Measurements from ENCODE around the gene ADAMTS12. TPM values are rescaled to one million over a fixed set of nuclear protein-coding genes. Genes with fewer than 3 reads are reported as not detected.

The ADAMTS12 gene
- polyA plus RNA-seq, 3 donors = not detected

DNA sequence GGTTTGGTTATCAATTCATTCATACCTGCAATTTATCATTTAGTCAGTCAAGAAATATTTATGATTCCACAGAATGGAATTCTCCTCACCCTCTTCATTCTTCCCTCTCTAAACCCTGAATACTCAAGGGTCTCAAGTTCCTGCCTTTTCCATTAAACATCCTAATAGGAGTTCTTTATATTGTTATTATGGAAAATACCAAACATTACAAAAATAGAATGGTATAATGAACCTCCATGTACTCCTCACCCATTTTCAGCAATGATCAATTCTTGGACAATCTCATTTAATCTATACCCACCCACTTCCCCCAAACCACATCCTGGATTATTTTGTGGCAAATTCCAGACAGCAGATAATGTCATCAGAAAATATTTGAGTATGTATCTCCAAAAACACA lies 74.5 kb downstream of the ADAMTS12 start:
- Histone ChIP-seq H3K4me2 (replicated peaks; ENCODE audit: extremely low read depth, low read length, poor library complexity, severe bottlenecking) (no peak overlapping the region), H2AFZ (ENCODE audit: insufficient read depth, low read depth, low read length, poor library complexity, severe bottlenecking) (no peak overlapping the region), H3K79me2 (ENCODE audit: insufficient read depth, low read length) (no peaks in the 10 kb centered on the region), H3K4me3 (replicated peaks in 1 of 3; ENCODE audit: low read depth in 2 of 3, low read length in 3 of 3) (no peak overlapping the region), H3K27me3 (ENCODE audit: control insufficient read depth in 2 of 2, insufficient read depth in 2 of 2, low read length in 2 of 2) (no peaks in the 10 kb centered on the region), H3K27ac (ENCODE audit: low read depth in 1 of 2, low read length in 2 of 2) (no peak overlapping the region), H4K20me1 (ENCODE audit: insufficient read depth, low read length) (no peaks in the 10 kb centered on the region), H3K9ac (ENCODE audit: insufficient read depth, low read length, poor library complexity, severe bottlenecking) (no peak overlapping the region), H3K9me3 (replicated peaks in 1 of 2; ENCODE audit: control insufficient read depth in 1 of 2, insufficient read depth in 1 of 2, low read length in 2 of 2) (no peaks in the 10 kb centered on the region), H3K36me3 (replicated peaks in 1 of 2; ENCODE audit: control insufficient read depth in 1 of 2, insufficient read depth in 2 of 2, low read length in 2 of 2) (no peaks in the 10 kb centered on the region), H3K4me1 (ENCODE audit: control insufficient read depth in 1 of 2, insufficient read depth in 2 of 2, low read length in 2 of 2) (no peaks in the 10 kb centered on the region)
- TF ChIP-seq, protein P1, sequence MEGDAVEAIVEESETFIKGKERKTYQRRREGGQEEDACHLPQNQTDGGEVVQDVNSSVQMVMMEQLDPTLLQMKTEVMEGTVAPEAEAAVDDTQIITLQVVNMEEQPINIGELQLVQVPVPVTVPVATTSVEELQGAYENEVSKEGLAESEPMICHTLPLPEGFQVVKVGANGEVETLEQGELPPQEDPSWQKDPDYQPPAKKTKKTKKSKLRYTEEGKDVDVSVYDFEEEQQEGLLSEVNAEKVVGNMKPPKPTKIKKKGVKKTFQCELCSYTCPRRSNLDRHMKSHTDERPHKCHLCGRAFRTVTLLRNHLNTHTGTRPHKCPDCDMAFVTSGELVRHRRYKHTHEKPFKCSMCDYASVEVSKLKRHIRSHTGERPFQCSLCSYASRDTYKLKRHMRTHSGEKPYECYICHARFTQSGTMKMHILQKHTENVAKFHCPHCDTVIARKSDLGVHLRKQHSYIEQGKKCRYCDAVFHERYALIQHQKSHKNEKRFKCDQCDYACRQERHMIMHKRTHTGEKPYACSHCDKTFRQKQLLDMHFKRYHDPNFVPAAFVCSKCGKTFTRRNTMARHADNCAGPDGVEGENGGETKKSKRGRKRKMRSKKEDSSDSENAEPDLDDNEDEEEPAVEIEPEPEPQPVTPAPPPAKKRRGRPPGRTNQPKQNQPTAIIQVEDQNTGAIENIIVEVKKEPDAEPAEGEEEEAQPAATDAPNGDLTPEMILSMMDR (IDR thresholded peaks at IDR 0.05) = no peak
- H3K4me1 Mint-ChIP-seq = no peaks in the 10 kb centered on the region
- H3K9me3 Mint-ChIP-seq = peaks cover 0 to 9% (median 0%) of the 10 kb centered on the region in 7 donors
- DNase-seq = no peak
- no peak overlapping the region for H3K4me3 Mint-ChIP-seq
- intact Hi-C loops (cut with micrococcal nuclease) = no loop called here
- peaks cover 0 to 2% (median 0%) of the 10 kb centered on the region in 3 donors for H3K27me3 Mint-ChIP-seq (ENCODE audit: low read depth in 3 of 3)
- no peak overlapping the region for H3K27ac Mint-ChIP-seq
- no peaks in the 10 kb centered on the region for H3K36me3 Mint-ChIP-seq

DNA sequence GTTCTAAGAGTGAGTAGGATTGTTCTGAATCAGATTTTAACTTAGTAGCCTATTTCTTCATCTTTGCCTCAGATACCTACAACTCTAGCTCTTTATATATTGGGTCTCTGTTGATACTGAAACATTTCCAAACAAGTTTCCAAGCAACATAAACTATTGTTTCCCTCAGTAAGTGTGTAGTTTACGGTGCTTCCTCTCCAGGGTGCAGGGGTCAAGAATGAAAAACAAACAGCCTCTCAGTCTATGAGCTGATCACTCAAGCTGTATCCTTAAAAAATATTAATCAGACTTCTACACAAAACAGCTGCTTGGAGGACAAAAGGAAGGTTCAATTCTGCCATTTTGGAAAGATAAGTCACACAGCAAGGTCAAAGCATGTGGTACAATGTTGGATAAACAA lies 75.0 kb downstream of the ADAMTS12 start:
- Histone ChIP-seq H4K20me1 (ENCODE audit: insufficient read depth, low read length) (no peaks in the 10 kb centered on the region), H2AFZ (ENCODE audit: insufficient read depth, low read depth, low read length, poor library complexity, severe bottlenecking) (no peak overlapping the region), H3K4me3 (replicated peaks in 1 of 3; ENCODE audit: low read depth in 2 of 3, low read length in 3 of 3) (no peak overlapping the region), H3K79me2 (ENCODE audit: insufficient read depth, low read length) (no peaks in the 10 kb centered on the region), H3K4me2 (replicated peaks; ENCODE audit: extremely low read depth, low read length, poor library complexity, severe bottlenecking) (no peak overlapping the region), H3K4me1 (ENCODE audit: control insufficient read depth in 1 of 2, insufficient read depth in 2 of 2, low read length in 2 of 2) (no peaks in the 10 kb centered on the region), H3K36me3 (replicated peaks in 1 of 2; ENCODE audit: control insufficient read depth in 1 of 2, insufficient read depth in 2 of 2, low read length in 2 of 2) (no peaks in the 10 kb centered on the region), H3K27ac (ENCODE audit: low read depth in 1 of 2, low read length in 2 of 2) (no peak overlapping the region), H3K9ac (ENCODE audit: insufficient read depth, low read length, poor library complexity, severe bottlenecking) (no peak overlapping the region), H3K9me3 (replicated peaks in 1 of 2; ENCODE audit: control insufficient read depth in 1 of 2, insufficient read depth in 1 of 2, low read length in 2 of 2) (no peaks in the 10 kb centered on the region), H3K27me3 (ENCODE audit: control insufficient read depth in 2 of 2, insufficient read depth in 2 of 2, low read length in 2 of 2) (no peaks in the 10 kb centered on the region)
- Mint-ChIP-seq H3K27me3 (ENCODE audit: low read depth in 3 of 3) (peaks cover 0 to 2% (median 0%) of the 10 kb centered on the region in 3 donors), H3K27ac (no peak overlapping the region), H3K4me3 (no peak overlapping the region), H3K36me3 (no peaks in the 10 kb centered on the region), H3K4me1 (no peaks in the 10 kb centered on the region), H3K9me3 (peaks cover 0 to 9% (median 2%) of the 10 kb centered on the region in 7 donors)
- no peak for DNase-seq
- TF ChIP-seq, protein P1 (IDR thresholded peaks at IDR 0.05) = no peak
- WGBS (ENCODE audit: insufficient coverage) = 100% methylated on average over 1 of the region's 1 CpG
- intact Hi-C loops (cut with micrococcal nuclease) = no loop called here

Data from CD14-positive monocyte (primary cell).